GM18526 (cell line): ENCODE measurements around the gene LCK.

Experiments used
- POLR2A ChIP-seq: IDR thresholded peaks from 3 replicates; pipeline ENCODE4 v1.6.1; 2011; ENCODE audit not compliant: insufficient read length; ENCODE audit errors: extremely low read depth

LCK gene

GRCh38 chr1:32256473-32257226 is 5.6 kb downstream of the LCK start:
- TF ChIP-seq POLR2A: no peak

DNA sequence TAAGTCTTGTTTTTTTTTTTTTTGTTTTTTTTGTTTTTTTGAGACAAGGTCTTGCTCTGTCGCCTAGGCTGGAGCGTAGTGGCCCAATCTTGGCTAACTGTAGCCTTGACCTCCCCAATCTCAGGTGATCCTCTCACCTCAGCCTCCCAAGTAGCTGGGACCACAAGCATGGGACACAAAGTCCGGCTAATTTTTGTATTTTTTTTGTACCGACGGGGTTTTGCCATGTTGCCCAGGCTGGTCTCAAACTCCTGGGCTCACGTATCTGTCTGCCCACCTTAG is 6.1 kb downstream of the LCK start:
- TF ChIP-seq POLR2A: no peak

DNA sequence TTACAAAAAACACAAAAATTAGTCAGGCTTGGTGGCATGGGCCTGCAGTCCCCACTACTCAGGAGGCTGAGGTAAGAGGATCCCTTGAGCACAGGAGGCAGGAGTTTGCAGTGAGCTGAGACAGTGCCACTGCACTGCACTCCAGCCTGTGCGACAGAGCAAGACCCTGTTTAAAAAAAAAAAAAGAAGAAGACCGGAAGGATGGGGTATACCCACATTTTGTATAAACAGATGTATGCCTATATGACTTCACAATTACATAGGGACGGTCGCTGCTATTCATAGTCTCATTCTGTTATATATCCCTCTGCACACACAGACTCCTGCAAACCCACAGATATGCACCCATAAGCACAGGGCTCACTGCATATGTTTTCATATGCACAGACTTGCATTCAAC is 12.7 kb downstream of the LCK start:
- no peak for TF ChIP-seq POLR2A

DNA sequence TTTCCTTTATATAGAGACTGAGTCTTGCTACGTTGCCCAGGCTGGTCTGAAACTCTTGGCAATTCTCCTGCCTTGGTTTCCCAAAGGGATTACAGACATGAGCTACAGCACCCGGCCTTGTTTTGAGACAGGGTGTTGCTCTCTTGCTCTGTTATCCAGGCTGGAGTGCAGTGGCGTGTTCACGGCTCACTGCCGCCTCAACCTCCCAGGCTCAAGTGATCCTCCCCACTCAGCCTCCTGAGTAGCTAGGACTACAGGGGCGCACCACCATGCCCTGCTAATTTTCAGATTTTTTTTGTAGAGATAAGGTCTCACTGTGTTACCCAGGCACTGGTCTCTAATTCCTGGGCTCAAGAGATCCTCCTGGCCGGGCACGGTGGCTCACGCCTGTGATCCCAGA is 14.8 kb downstream of the LCK start:
- TF ChIP-seq POLR2A: no peak

DNA sequence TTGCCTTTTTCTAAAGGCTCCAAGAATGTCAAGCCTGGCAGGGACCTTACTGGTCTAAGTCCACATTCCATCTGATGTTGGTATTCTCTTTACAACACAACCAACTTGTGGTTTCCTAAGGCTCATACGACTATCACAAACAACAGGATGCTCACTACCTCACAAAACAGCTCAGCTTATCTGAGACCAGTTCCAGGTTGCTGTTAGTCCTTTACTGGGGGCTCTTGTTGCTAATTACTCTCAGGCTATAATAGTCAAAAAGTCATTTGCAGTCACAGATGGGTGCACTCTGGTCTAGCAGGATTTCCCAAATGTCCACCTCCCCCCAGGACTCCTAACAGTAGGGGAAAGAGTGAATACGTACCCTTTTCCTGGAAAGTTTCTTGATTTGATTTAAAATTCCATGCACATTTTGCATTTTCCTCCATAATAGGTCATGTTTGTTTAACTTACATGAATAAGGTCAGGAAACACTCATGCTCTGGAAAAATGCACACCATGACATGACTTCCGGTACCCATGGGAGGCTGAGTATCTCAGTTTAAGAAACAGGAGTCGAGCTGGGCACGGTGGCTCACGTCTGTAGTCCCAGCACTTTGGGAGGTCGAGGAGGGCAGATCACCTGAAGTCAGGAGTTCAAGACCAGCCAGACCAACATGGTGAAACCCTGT is 16.0 kb downstream of the LCK start:
- TF ChIP-seq POLR2A: no peak

DNA sequence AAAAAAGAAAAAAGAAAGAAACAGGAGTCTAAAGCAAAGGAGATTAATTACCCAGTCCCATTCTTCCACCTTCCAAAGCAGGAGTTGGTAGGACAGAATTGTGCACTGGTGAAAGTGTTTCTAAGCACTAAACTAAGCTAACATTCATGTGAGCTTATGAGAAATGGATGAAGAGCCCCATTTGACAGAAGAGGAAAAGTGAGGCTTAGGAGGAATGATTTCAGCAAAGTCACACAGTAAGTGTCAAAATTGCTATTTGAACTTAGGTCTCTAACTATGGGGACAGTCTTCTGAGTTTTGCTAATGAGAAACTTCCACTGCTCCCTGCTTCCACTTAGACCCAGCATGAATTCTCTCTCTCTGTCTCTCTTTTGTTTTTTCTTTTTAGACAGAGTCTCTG is 18.7 kb downstream of the LCK start:
- no peak for TF ChIP-seq POLR2A

GRCh38 chr1:32272557-32273390 is 21.7 kb downstream of the LCK start:
- TF ChIP-seq POLR2A: no peak

- no peak for TF ChIP-seq POLR2A
These were observed 22.5 kb downstream of the LCK start for GRCh38 chr1:32273391-32274208.

GRCh38 chr1:32274646-32275340 is 23.7 kb downstream of the LCK start:
- no peak for TF ChIP-seq POLR2A

- TF ChIP-seq POLR2A: no peak
These were observed 24.4 kb downstream of the LCK start for GRCh38 chr1:32275424-32275823.

GRCh38 chr1:32276032-32276782 is 25.1 kb downstream of the LCK start:
- TF ChIP-seq POLR2A: no peak

- no peak for TF ChIP-seq POLR2A
These were observed 34.6 kb downstream of the LCK start for GRCh38 chr1:32285658-32286057.

- no peak for TF ChIP-seq POLR2A
These were observed 35.7 kb downstream of the LCK start for GRCh38 chr1:32286763-32287162.

DNA sequence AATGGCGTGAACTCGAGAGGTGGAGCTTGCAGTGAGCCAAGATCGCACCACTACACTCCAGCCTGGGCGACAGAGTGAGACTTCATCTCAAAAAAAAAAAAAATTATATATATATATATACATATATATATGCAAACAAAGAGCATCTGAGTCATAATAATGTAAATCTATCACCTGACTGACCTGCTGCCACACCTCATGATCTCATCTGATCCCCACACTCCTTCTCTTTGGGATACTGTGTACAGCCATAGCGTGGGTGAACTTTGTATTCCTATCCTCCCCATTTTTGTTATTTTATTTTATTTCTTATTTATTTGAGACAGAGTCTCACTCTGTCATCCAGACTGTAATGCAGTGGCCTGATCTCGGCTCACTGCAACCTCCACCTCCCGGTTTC is 38.2 kb downstream of the LCK start:
- no peak for TF ChIP-seq POLR2A

DNA sequence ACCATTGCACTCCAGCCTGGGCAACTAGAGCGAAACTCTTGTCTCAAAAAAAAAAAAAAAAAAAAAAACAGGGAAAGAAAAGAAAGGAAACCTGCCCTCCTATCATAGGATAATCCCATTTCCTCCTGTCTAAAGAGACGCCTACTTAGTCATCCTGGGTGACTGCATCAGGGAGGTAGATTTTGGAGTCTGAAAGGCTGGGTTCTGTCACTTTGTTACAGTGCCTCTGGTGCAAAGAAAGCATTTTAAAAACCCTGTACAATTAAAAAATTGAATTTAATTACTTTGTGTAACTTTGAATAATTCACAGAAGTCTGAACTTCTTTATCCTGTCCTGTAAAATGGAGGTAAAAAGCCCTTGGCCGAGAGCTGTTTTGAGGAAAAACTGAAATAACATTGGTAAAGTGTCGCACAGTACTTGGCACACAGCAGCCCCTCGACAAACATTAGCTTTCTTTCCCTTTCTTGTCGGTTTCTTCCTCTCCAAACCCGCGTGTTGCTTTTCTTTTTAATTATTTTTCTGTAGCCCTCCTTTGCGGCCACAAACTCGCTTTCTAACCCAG is 40.2 kb downstream of the LCK start:
- no peak for TF ChIP-seq POLR2A
